NK-92 (cell line): Measurements from ENCODE around the gene LRRC36.

Experiments used
- DNase-seq: peaks from one replicate; lab custom pipeline; 2025; ENCODE audit not compliant: unreplicated experiment; lab: John Stamatoyannopoulos, UW

LRRC36 gene

DNA sequence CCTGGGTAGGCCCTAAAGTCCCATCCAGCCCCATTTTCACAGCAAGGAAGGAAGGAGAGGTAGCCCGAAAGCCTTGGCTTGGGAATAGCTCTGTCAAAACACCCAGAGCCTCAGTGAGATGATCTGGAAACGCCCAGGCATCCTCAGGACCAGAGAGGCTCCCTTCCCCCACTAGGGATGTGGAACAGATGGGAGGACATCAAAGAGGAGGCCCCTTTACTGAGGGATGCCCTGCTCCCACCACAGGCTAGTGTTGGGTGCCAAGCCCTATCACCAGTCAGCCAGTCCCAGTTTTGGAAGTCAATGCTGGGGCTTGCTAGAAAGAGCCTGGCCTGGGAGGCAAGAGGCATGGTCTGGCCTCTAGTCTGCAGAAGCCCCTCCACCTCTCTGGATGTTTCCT, 62.0 kb downstream of the LRRC36 start:
- no peak for DNase-seq

DNA sequence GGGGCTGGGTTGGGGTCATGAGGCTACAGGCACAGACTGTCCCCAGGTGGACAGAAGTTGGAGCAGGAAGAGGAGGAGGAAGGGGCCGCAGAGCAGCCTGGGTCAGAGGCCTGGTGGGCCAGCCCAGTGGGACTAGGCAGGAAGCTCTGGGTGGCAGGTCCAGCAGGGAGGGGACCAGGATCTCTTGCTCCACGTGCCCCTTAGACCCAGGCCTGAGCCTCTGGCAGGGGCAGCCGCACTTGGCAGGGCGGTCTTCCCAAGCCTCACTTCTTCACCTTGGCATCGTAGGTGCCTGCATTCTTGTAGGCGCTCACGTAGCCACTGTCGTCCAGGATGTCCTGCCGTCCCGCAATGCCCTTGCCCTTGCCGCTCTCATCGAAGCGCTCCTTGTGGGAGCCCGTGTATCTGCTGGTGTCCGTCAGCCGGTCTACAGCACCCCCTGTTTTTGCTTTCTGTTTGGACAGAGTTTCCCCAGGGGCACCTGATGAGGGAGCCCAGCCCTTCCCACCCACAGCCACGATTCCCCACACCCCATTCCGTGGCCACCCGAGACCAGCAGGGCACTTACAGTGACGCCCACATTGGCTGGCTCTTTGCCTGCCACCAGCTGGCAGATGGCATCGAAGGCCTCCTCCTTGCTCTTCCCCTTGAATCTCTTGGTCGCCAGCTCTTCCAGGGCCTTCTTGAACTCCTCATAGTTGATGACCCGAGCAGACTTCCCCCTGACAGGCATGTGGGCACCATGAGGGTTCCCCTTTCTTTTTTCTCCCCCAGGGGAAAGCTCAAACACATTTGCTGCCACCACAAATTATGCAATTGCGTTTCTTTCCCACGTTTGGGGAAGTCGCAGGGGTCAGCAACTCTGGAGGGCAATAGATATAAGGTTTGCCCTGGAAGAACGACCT, 63.5 kb downstream of the LRRC36 start:
- DNase-seq, result no peak

DNA sequence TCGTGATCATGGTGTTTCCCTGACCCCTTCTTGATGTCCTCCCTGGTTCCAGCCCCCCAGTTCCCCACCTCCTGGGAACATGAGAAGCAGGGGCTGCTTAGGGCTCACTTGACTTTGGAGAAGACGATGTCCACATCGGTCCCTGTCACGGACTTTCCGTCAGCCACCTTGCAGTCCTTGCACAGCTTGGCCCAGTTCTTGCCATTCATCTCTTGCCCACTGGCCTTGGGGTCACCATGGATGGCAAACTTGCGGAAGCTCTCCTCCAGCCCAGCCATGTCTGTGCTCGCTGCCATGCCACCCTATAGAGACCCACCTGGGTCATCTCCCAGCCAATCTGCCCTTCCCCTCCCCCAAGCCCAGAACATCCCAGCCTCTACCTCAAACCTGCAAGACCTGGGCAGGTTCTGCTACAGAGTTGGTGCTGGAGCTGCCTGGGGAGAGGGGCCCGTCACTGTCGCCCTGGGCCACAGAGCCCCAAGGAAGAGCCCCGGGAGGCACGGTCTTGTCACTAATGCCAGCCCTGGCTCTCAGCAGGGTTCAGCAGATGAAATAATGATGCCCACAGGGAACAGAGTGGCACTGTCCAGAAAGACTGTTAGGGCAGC, 64.3 kb downstream of the LRRC36 start:
- DNase-seq, result no peak

GRCh38 chr16:67391424-67392300, 65.0 kb downstream of the LRRC36 start:
- no peak for DNase-seq

DNA sequence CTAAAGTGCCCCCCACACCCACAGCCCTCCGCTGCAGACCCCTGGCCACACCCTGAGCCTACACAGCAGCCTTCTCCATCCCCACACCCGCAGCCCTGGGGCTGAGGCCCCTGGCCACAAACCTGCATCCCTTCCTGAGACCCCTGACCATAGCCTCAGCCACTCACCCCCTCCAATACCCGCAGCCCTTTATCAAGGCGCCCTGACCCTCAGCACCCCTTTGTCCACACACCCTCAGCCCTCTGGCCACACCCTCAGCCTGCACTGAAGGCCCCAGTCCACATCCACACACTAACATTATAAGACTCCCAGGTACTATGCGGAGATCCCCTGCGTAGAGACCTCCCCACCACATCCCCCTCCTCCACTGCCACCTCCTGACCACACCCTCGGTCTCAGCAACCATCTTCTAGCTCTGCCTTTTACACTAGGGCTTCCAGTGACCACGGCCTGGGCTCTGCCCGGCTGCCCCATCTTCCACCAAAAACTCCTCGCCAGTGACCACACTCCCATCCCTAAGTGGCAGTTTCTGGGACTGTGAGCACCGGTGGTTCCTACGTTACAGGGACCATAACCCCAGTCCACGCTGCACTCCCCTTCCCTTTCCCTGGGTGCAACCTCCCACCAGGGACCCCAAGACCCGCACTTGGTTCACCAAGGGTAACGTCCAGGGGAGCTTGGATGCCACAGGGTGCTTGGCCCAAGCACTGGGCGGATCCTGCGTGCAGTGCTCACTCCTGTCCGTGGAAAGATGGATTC, 65.9 kb downstream of the LRRC36 start:
- DNase-seq, result no peak

GRCh38 chr16:67393111-67393787, 66.6 kb downstream of the LRRC36 start, which contains the start of gene TPPP3:
Gene TPPP3, minus strand, starts transcription at chr16:67393498. Its CDS starts 2,387 bp downstream, at chr16:67391111.
- DNase-seq, result no peak

DNA sequence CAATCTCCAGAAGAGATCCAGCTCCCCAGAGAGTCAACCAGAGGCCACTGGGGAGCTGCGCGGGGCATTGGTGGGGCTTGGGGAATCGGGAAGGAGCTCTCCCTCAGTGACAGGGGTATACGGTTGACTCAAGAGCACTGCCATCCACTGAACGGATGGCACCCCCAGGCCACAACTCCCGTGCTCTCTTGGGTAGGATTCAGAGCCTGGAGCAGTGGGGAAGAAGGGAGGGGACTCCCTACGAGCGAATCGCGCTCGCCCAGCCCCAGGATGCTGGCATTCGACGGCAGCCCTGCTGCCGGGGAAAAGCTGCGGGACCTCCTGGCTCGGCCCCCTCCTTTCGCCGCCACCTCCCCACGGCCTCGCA, 67.2 kb downstream of the LRRC36 start:
- no peak for DNase-seq

DNA sequence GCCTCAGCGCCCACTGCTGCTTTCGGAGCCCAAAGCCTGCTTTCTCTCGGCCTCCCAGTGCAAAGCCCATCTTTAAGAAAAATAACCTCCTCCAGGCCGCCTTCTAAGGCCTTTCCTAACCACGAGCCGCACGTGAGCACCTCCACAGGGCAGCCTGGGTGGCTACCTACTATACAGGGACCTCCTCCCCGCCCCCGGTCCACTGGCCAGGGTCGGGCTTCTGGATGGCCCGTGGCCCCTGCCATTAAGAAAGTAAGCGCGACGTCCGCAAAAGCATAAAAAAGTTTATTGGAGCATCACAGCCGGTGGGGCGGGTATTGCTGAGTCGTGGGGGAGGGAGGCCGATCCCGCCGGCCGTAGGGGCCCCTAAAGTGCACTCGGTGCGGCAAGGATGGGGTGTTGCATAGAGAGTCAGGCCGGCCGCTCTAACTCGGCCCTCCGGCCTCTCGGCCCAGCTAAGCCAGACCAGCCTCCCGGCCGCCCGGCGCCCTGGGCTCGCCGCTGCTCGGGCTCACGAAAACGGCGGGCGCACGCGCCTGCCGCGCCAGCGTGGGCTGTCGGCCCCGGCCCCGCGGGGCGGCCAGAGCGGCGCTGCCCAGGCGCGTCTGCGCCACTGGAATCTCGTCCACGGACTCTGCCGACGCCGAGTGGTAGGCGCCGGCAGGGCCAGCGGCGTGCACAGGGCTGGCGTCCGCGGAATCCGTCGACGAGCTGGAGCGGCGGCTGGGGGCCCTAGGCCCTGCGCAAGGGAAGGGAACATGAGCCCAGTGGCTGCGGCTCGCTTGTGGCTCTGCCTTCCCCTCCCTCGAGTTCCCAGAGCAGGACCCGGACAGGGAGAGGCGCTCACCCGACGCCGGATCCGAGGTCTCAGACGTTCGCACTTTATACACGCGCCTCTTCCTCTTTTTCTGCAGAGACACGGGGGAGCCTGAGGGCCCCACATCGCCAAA, 67.8 kb downstream of the LRRC36 start:
- DNase-seq, result no peak

DNA sequence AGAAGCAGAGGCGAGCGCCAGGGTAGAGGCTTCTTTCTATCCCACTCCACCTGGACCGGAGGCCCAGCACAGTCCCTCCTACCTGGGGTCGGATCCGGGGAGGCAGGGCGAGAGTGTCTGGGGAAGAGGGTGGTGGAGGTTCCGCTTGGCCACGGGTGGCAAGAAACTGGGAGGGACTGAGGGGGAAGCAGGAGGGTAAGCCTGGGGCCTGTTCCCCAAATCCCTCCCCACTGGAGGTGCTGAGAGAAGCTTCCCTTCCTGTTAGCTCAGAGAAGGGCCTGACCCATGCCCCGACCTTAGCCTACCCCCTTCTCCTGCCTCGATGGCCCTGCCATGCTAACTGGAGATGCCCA, 68.5 kb downstream of the LRRC36 start:
- DNase-seq, result no peak

- no peak for DNase-seq
These were observed 69.0 kb downstream of the LRRC36 start for GRCh38 chr16:67395458-67396158.

DNA sequence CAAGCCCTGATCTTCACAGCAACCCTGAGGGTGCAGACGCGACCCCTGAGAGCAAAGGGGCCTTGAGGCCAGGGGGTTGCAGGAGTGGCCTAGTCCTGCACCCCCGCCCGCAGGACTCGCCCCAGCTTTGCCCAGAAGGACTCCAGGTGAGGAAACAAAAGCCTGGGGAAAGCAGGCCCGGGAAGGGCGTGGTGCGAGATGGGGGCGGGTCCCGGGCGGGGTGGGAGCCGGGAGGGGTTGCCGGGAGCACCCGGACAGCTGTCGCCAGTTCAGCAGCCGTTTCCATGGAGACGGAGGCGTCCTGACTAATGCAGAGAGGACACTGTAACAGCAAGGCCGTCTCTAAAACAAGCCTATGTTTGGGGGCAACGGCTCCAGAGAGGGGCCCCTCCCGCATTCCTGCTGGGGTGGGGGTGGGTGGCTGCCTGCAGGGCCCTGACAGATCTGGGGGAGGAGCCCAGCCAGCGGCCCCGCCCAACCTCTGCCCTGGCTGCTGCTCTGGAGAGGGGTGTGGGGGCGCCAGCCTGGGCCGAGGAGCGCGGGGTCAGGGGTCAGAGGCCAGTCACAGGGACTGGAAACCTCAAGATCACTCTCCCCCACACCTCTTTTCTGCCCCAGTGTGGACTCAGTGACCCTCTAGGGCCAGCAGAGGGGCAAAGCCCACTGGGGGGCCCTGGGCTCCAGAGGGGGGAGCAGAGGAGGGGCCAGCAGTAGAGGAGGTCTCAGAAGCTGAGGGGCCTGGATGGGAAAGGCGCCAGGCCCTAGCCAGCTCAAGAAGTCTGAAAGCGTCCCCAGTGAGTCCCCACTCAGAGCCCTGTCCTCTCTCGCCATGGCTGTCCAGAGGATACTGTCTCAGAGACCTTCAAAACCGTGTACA, 69.8 kb downstream of the LRRC36 start:
- no peak for DNase-seq

GRCh38 chr16:67397036-67397801, 70.6 kb downstream of the LRRC36 start:
- no peak for DNase-seq

DNA sequence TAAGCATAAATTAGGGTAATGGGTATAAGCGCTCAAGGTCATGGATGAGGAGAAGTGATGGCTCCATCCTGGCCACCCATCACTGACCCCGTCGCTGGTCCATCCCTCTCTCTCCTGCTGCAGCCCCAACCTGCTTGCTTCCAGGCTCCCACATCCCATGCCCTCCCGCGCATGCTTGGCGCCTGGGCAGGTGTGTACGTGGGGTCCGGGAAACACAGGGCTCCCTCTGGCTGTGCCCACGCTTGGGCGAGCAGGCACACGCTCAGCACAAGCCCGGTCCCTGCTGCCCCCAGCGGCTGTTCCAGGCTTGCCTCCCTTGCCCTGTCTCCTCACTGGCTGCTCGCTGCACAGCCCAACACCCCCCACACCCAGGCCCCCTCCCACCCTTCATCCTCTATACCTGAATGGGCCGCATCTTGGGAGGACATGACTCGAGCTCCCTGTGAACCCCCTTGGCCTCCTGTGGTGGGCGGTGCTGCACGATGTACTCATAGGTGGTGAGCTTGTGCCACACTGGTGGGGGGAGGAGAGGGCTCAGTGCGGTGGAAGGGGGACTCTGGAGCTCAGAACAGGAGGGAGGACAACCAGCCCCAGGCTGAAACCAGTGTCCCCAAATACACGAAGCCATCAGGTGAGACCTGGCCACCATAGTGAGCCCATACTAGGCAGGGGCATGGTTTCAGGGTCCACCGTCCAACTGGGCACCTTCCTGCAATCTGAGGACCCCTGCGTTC, 71.4 kb downstream of the LRRC36 start:
- no peak for DNase-seq

DNA sequence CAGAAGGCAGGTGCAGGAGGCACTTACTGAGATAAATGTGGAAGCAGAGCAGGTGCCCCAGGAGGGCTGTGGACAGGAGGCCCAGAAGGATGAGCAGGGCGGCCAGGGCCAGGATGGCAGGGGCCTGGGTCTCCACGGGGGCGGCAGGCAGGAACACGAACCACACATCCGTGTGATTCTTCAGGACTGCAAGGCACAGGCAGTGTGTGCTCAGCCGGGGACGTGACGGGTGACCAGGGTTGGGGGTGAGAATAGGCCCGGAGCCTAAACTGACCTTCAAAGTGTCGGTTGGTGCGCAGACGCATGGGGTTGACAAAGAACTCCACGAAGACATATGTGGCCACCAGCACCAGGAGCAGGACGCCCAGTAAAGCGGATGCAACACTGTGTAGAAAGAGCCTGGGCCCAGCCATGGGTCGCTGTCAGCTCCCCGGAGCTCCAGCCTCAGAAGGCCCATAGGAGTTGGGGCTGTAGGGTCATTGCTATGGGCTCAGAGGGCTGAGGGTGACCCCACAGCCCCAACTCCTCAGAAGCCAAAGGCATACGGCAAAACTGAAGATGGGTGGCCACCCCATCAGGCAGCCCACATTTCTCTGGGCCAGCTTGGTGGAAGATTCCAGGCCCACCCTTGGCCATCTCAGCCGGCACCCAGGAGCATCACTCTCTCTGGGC, 72.1 kb downstream of the LRRC36 start:
- no peak for DNase-seq

- no peak for DNase-seq
These were observed 72.7 kb downstream of the LRRC36 start for GRCh38 chr16:67399218-67399733.
